Measurements from ENCODE around the gene MRNIP. TPM values are rescaled to one million over a fixed set of nuclear protein-coding genes. Genes with fewer than 3 reads are reported as not detected.

The MRNIP gene
- polyA plus RNA-seq, 2 of the 4 experiments (the other 2 are of a cell fraction) = 21.4 to 29.7 TPM

DNA sequence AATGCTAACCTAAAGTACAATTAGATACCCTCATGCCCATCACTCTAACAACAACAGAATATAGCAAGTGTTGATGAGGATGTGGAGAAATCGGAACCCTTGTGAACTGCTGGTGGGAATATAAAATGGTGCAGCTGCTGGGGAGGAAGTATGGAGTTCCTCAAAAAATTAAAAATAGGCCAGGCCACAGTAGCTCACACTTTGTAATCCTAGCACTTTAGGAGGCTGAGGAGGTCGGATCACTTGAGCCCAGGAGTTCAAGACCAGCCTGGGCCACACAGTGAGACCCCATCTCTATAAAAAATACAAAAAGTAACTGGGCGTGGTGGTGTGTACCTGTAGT is 18.0 kb upstream of the MRNIP start:
- H3K27ac ChIP-seq = no peak overlapping the region
- DNase-seq (ENCODE audit: low read depth in 1 of 2, low spot score in 1 of 2) (no peak), FAIRE-seq (no peak), ATAC-seq (no peak)
- no peaks in the 10 kb centered on the region for H3K4me1 ChIP-seq
- ChIA-PET POLR2A (no interaction called here), CTCF (interaction anchor here (0.9 kb wide), 1 partner anchor 11 kb away, joined by 3 read pairs; no protein-coding TSS in a partner anchor)
- no peak overlapping the region for H3K4me3 ChIP-seq
- 92% methylated on average over 3 of the region's 3 CpGs for WGBS (ENCODE audit: missing lambda C conversion rate)
- no peaks in the 10 kb centered on the region for H3K9me3 ChIP-seq
- no peak overlapping the region for H3K4me2 ChIP-seq
- TF ChIP-seq, protein P1, sequence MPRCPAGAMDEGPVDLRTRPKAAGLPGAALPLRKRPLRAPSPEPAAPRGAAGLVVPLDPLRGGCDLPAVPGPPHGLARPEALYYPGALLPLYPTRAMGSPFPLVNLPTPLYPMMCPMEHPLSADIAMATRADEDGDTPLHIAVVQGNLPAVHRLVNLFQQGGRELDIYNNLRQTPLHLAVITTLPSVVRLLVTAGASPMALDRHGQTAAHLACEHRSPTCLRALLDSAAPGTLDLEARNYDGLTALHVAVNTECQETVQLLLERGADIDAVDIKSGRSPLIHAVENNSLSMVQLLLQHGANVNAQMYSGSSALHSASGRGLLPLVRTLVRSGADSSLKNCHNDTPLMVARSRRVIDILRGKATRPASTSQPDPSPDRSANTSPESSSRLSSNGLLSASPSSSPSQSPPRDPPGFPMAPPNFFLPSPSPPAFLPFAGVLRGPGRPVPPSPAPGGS (IDR thresholded peaks at IDR 0.05) = no peak
- TF ChIP-seq MYC (IDR thresholded peaks at IDR 0.05; ENCODE audit: borderline replicate concordance, low read length) = no peak
- TF ChIP-seq HOXB5 (CRISPR knock-in tag; IDR thresholded peaks at IDR 0.05) = no peak
- TF ChIP-seq RCOR1 (IDR thresholded peaks at IDR 0.05; ENCODE audit: low read depth, low read length) = no peak
- TF ChIP-seq FOXS1 (CRISPR knock-in tag; IDR thresholded peaks at IDR 0.05) = no peak
- TF ChIP-seq CHD4 (IDR thresholded peaks at IDR 0.05; ENCODE audit: borderline replicate concordance) = no peak
- no peak for TF ChIP-seq FOSB (CRISPR knock-in tag; IDR thresholded peaks at IDR 0.05)
- no peak for TF ChIP-seq SMC3 (IDR thresholded peaks at IDR 0.05)

DNA sequence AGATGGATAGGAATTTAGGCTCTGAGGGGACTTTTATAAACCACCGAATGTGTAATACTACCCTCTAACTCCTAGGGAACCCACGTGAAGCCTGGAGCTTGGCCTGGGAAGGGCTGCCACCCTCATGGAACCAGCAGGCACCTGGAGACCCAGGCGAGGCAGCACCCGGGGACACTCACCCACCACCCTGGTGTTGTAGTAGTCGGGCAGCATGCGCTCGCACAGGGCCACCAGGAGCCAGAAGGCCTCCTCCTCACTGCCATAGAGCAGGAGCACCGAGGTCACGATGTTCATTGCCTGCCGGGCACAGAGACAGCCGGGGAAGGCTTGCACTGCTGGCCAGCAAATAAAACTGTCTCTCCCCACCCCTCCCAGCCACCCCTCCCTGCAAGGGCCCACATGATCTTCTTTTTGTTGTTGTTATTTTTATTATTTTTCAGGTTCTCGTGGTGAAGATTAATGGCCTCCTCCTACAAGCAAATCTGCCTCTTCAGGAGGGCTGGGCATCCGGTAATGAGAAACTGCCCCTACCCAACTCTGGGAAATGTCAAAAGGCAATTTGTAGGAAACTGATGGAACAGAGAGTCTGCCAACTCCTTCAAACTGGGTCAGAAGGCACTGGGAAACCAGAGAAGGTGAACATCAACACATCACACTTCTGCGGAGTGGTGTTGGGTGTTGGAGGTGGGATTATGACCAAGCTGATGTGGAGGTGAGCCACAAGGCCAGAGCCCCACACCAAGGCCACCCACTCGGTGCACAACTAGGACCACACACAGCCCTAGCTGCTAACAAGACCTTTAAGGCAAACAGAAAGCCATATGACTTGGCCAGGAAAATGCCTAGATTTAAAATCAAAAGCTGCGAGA is 17.4 kb upstream of the MRNIP start:
- DNase-seq (ENCODE audit: low read depth in 1 of 2, low spot score in 1 of 2) = no peak

DNA sequence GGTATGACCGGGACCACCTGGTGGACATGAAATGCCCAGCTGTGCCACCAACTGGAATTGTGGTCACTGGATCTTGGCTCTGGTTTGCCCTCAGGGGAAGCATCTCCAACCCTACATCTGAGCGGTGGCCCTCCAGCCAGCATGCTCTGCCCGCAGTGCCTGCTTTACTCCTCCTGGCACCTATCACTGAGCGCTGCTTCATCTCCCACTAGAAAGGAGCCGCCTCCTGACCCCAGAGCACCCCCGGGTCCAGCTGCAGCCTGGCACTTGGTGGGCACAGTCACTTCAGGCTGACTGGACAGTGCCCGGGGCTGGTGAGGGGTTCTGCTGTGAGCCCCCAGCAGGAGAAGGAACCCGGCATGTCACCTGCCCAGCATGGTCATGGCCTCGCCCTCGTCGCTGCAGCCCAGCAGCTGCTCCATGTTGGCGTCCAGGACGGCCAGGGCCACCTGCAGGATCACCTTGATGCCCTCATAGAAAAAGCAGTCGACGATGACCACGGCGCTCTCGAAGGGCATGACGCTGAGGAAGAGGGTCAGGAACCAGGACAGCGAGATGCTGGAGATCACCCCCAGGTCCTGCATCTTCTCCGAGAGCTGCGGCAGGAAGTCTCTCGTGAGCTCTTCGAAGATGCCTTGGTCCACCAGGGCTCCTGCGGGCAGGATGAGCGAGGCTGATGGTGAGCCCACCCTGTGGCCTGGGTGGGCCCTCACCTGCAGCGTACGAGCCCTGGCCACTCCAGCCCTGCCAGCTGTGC is 16.1 kb upstream of the MRNIP start:
- no peak overlapping the region for H3K4me3 ChIP-seq
- POLR2A ChIA-PET = no interaction called here
- DNase-seq (ENCODE audit: low read depth in 1 of 2, low spot score in 1 of 2) (no peak), FAIRE-seq (no peak), ATAC-seq (no peak)
- no peaks in the 10 kb centered on the region for H3K4me1 ChIP-seq
- 93% methylated on average over 25 of the region's 28 CpGs for WGBS (ENCODE audit: missing lambda C conversion rate)
- no peak overlapping the region for H3K4me2 ChIP-seq
- no peaks in the 10 kb centered on the region for H3K9me3 ChIP-seq
- CTCF ChIA-PET = interaction anchor here (0.6 to 1.6 kb wide), 6 partner anchors 14 to 454 kb away, joined by 3 to 4 read pairs (median 3); no protein-coding TSS in a partner anchor
- TF ChIP-seq POLR2AphosphoS2 (conservative IDR thresholded peaks at IDR 0.05; ENCODE audit: low read length) (no peak), EHF (CRISPR knock-in tag; IDR thresholded peaks at IDR 0.05) (no peak)
- TF ChIP-seq, protein P2, sequence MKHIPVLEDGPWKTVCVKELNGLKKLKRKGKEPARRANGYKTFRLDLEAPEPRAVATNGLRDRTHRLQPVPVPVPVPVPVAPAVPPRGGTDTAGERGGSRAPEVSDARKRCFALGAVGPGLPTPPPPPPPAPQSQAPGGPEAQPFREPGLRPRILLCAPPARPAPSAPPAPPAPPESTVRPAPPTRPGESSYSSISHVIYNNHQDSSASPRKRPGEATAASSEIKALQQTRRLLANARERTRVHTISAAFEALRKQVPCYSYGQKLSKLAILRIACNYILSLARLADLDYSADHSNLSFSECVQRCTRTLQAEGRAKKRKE (CRISPR knock-in tag; IDR thresholded peaks at IDR 0.05; ENCODE audit: low read depth) = no peak
- no peak overlapping the region for H3K27ac ChIP-seq

More for the DNA sequence above, 17.4 kb upstream of the MRNIP start:
- H3K4me1 ChIP-seq = no peaks in the 10 kb centered on the region
- no peak for FAIRE-seq
- POLR2A ChIA-PET = no interaction called here
- H3K4me2 ChIP-seq = no peak overlapping the region
- TF ChIP-seq, protein P3, sequence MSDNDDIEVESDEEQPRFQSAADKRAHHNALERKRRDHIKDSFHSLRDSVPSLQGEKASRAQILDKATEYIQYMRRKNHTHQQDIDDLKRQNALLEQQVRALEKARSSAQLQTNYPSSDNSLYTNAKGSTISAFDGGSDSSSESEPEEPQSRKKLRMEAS (IDR thresholded peaks at IDR 0.05) = no peak
- TF ChIP-seq ZFP36 (IDR thresholded peaks at IDR 0.05; ENCODE audit: borderline replicate concordance, partially characterized antibody) = no peak
- no peak for TF ChIP-seq FOXS1 (CRISPR knock-in tag; IDR thresholded peaks at IDR 0.05)
- TF ChIP-seq CBX2 (IDR thresholded peaks at IDR 0.05; ENCODE audit: borderline replicate concordance, low read depth) = no peak
- no peak for TF ChIP-seq KDM5A (IDR thresholded peaks at IDR 0.05)
- TF ChIP-seq, protein P4, sequence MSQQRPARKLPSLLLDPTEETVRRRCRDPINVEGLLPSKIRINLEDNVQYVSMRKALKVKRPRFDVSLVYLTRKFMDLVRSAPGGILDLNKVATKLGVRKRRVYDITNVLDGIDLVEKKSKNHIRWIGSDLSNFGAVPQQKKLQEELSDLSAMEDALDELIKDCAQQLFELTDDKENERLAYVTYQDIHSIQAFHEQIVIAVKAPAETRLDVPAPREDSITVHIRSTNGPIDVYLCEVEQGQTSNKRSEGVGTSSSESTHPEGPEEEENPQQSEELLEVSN (IDR thresholded peaks at IDR 0.05; ENCODE audit: borderline replicate concordance, low read depth) = no peak
- no peak for TF ChIP-seq ZSCAN20 (CRISPR knock-in tag; IDR thresholded peaks at IDR 0.05)
- TF ChIP-seq ESRRA (IDR thresholded peaks at IDR 0.05; ENCODE audit: borderline replicate concordance, low read length) = no peak
- no peak for TF ChIP-seq NR3C1 (IDR thresholded peaks at IDR 0.05)
- TF ChIP-seq MAZ (IDR thresholded peaks at IDR 0.05; ENCODE audit: borderline replicate concordance, low read depth, low read length) = no peak
- 89% methylated on average over 16 of the region's 16 CpGs for WGBS (ENCODE audit: missing lambda C conversion rate)
- CTCF ChIA-PET = interaction anchor here (0.9 kb wide), 1 partner anchor 11 kb away, joined by 3 read pairs; no protein-coding TSS in a partner anchor
- no peak for ATAC-seq
- no peak overlapping the region for H3K4me3 ChIP-seq
- H3K27ac ChIP-seq = no peak overlapping the region
- no peaks in the 10 kb centered on the region for H3K9me3 ChIP-seq
